HUES6 (cell line): ENCODE data around the gene WDR59.
"Not testable (repeated sequence)": the region's sequence is repeated elsewhere in the genome, so short reads cannot be mapped to it uniquely, and the experiment has no call there.

Source experiments
- H3K27ac ChIP-seq: 2 replicates; pipeline ENCODE4 v1.7.0; 2013; ENCODE audit warnings: low read depth, mild to moderate bottlenecking, low read length, inconsistent platforms
- H3K27me3 ChIP-seq: 2 replicates; pipeline ENCODE4 v1.6.1; 2013; ENCODE audit warnings: low read length; ENCODE audit not compliant: control insufficient read depth, insufficient read depth
- H3K36me3 ChIP-seq: 2 replicates; pipeline ENCODE4 v1.6.1; 2013; ENCODE audit warnings: low read length; ENCODE audit not compliant: control insufficient read depth, insufficient read depth
- H3K4me1 ChIP-seq: 2 replicates; pipeline ENCODE4 v1.6.1; 2013; ENCODE audit warnings: low read length; ENCODE audit not compliant: control insufficient read depth, insufficient read depth
- H3K4me3 ChIP-seq: 2 replicates; pipeline ENCODE4 v1.5.1; 2013; ENCODE audit warnings: low read depth, low read length
- H3K9ac ChIP-seq: one replicate; pipeline ENCODE4 v1.6.1; 2013; ENCODE audit warnings: mild to moderate bottlenecking, low read length
- H3K9me3 ChIP-seq: 2 replicates; pipeline ENCODE4 v1.6.1; 2013; ENCODE audit warnings: low read depth, low read length; ENCODE audit not compliant: control insufficient read depth, insufficient read depth

Gene WDR59

GRCh38 chr16:74931445-74931844, 53.5 kb downstream of the WDR59 start:
- Histone ChIP-seq H3K27me3 (no peaks in the 10 kb centered on the region), H3K9me3 (no peaks in the 10 kb centered on the region), H3K4me1 (no peaks in the 10 kb centered on the region), H3K9ac (no peak overlapping the region), H3K36me3 (peaks cover 62% of the 10 kb centered on the region), H3K27ac (no peak overlapping the region), H3K4me3 (no peak overlapping the region)

- H3K4me3 ChIP-seq: no peak overlapping the region
- H3K36me3 ChIP-seq: peaks cover 55% of the 10 kb centered on the region
- no peak overlapping the region for H3K9ac ChIP-seq
- H3K27ac ChIP-seq: no peak overlapping the region
- H3K27me3 ChIP-seq: no peaks in the 10 kb centered on the region
- no peaks in the 10 kb centered on the region for H3K9me3 ChIP-seq
- H3K4me1 ChIP-seq: no peaks in the 10 kb centered on the region
Observed at GRCh38 chr16:74929636-74930035, 55.3 kb downstream of the WDR59 start.

- no peaks in the 10 kb centered on the region for H3K4me1 ChIP-seq
- H3K4me3 ChIP-seq: no peak overlapping the region
- peaks cover 64% of the 10 kb centered on the region for H3K36me3 ChIP-seq
- no peak overlapping the region for H3K27ac ChIP-seq
- H3K27me3 ChIP-seq: no peaks in the 10 kb centered on the region
- H3K9me3 ChIP-seq: no peaks in the 10 kb centered on the region
- no peak overlapping the region for H3K9ac ChIP-seq
Observed at GRCh38 chr16:74926805-74927204, 58.1 kb downstream of the WDR59 start.

DNA sequence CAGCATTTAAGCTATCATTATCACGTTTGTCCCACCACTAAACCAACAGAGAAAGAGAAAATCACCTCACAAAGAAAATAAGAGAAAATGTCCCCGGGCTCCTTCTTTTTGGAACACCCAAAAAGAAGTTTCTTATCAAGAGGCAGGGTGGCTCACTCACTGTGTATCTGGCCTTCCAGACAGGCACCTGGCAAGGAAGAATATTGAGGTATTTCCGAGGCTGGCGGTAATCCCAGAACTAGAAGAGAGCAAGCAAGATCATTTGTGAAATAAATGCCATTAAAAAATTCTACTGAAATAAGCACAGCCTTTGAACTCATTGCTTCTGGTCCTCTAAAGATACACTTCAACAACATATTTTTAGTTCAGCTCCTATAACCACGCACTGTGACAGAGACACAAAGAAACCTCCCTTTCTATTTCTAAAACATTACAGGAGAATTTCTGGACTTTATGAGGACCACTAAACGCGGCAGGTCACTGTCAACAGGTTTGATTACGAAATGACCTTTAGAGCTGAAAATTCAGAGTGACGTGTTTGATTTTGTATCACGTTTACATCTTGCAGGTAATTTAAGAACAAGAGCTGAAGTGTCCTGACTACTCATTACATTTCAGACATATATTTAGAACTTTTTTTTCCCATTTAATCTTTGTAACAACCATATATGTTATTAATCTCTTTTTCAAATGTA, 61.0 kb downstream of the WDR59 start:
- no peaks in the 10 kb centered on the region for H3K27me3 ChIP-seq
- H3K4me1 ChIP-seq: no peaks in the 10 kb centered on the region
- H3K9ac ChIP-seq: no peak overlapping the region
- H3K36me3 ChIP-seq: peaks cover 65% of the 10 kb centered on the region
- H3K9me3 ChIP-seq: no peaks in the 10 kb centered on the region
- no peak overlapping the region for H3K4me3 ChIP-seq
- H3K27ac ChIP-seq: no peak overlapping the region

- Histone ChIP-seq H3K36me3 (peaks cover 73% of the 10 kb centered on the region), H3K9ac (no peak overlapping the region), H3K27me3 (no peaks in the 10 kb centered on the region), H3K27ac (no peak overlapping the region), H3K4me3 (no peak overlapping the region), H3K4me1 (no peaks in the 10 kb centered on the region), H3K9me3 (no peaks in the 10 kb centered on the region)
Observed at GRCh38 chr16:74922150-74923138, 62.5 kb downstream of the WDR59 start.

- Histone ChIP-seq H3K4me1 (no peaks in the 10 kb centered on the region), H3K36me3 (peaks cover 77% of the 10 kb centered on the region), H3K27me3 (no peaks in the 10 kb centered on the region), H3K27ac (no peak overlapping the region), H3K4me3 (no peak overlapping the region), H3K9me3 (no peaks in the 10 kb centered on the region), H3K9ac (no peak overlapping the region)
Observed at GRCh38 chr16:74921051-74921450, 63.9 kb downstream of the WDR59 start.

- Histone ChIP-seq H3K27me3 (no peaks in the 10 kb centered on the region), H3K36me3 (peaks cover 78% of the 10 kb centered on the region)
Observed at GRCh38 chr16:74909665-74910064, 75.3 kb downstream of the WDR59 start.

DNA sequence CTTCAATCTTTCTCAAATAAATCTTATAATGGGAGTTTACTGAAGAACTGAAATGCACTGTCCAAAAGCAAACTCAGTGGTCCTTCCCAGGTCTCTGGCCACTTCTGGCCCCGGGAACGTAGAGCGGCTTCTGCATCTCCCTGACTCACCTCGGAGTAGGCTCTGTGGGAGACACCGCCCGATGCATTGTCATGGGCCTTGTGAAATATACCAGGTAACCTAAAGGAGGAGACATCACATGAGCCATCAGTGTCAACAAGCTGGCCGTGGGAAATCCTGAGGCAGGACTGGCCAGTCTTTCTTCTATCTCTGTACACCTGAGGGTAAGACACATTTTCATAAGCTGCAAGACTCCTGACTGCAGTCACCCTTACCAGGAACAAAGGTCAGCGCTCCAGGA, 76.2 kb downstream of the WDR59 start:
- not testable (repeated sequence) for H3K4me1 ChIP-seq, H3K4me3 ChIP-seq, H3K27ac ChIP-seq, H3K27me3 ChIP-seq, H3K9ac ChIP-seq
- H3K9me3 ChIP-seq: peaks cover 17% of the 10 kb centered on the region
- H3K36me3 ChIP-seq: peaks cover 72% of the 10 kb centered on the region

More at GRCh38 chr16:74909665-74910064, 75.3 kb downstream of the WDR59 start:
- Histone ChIP-seq H3K4me1 (no peaks in the 10 kb centered on the region), H3K9me3 (peaks cover 22% of the 10 kb centered on the region), H3K9ac (no peak overlapping the region), H3K27ac (no peak overlapping the region), H3K4me3 (no peak overlapping the region)

DNA sequence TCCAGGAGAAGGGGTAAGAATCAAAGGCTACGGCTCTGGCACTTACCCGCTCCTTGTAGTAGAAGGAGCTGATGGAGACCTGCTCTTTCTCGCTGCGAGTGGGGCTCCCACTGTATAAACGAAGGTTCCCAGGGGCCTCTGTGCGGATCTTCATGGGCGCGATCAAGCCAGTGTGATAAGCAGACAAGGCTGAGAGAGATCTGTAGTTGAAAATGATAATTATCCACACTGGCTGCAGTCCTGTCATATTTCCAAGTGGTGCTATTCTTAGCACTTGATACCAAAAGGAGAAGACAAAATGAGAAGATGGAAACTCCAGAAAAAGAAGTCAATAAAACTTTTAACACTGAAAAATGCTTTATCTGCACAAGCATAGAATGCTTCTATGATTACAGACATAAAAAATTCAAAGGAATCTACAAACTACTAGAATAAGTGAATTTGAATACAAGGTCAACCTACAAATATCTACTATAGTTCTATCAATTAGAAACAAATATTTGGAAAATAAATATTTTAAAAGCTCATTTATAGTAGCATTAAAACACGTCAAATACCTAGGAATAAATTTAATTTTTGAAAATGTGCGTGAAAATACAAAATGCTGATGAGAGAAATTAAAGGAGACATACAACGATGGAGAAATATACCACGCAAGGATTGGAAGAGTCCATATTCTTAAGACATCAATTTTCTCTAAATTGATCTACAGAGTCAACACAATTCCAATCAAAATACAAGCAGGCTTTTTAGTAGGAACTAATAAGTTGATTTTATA, 80.8 kb downstream of the WDR59 start:
- no peaks in the 10 kb centered on the region for H3K9me3 ChIP-seq
- no peak overlapping the region for H3K27ac ChIP-seq
- no peak overlapping the region for H3K4me3 ChIP-seq
- no peaks in the 10 kb centered on the region for H3K4me1 ChIP-seq
- no peaks in the 10 kb centered on the region for H3K27me3 ChIP-seq
- peaks cover 72% of the 10 kb centered on the region for H3K36me3 ChIP-seq
- H3K9ac ChIP-seq: no peak overlapping the region

GRCh38 chr16:74903120-74903519, 81.8 kb downstream of the WDR59 start:
- Histone ChIP-seq H3K36me3 (peaks cover 69% of the 10 kb centered on the region), H3K4me3 (no peak overlapping the region), H3K27ac (no peak overlapping the region), H3K9me3 (no peaks in the 10 kb centered on the region), H3K9ac (no peak overlapping the region), H3K4me1 (0 out of 2 replicates have a peak, but pooled peaks cover 4% of the 10 kb centered on the region), H3K27me3 (no peaks in the 10 kb centered on the region)
